Liver (tissue), 3 donors: ENCODE results near the gene ZXDC.

ENCODE experiments used
- EGR1 ChIP-seq, 2 donors: IDR thresholded peaks; 2 replicates each; pipeline ENCODE4 v1.6.1; 2016 to 2018; ENCODE audit warnings: antibody characterized with exemption in 2 of 2, low read depth in 2 of 2
- TF ChIP-seq, protein P1 (sequence below): fragments of 150-350 bp; IDR thresholded peaks from 2 replicates; pipeline ENCODE4 v1.5.1; 2017; ENCODE audit warnings: improper control_type of control experiment, low read depth, low read length; ENCODE audit not compliant: missing input control
- donor health status: healthy.
- donor health status: healthy.

DNA sequence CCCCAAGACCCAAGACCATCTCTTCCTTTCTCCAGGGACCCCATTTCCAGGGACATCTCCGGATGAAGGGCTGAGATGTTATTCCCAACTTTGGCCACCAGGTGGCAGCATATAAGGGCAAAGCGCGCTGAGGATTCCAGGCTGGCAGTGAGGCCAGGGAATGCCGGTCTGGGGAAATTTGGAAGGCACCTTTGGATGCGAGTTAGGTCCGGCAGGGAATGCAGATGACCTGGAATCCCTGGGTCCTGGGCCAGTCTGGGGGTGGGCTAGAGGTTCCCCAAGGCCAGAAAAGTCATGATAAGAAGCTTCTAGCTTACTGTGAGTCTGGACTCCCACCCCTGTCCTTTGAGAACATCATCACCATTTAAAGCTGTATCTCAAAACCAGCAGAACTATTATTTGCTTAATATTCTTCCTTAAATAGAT, 46.7 kb upstream of the ZXDC start:
- TF ChIP-seq, protein P1, sequence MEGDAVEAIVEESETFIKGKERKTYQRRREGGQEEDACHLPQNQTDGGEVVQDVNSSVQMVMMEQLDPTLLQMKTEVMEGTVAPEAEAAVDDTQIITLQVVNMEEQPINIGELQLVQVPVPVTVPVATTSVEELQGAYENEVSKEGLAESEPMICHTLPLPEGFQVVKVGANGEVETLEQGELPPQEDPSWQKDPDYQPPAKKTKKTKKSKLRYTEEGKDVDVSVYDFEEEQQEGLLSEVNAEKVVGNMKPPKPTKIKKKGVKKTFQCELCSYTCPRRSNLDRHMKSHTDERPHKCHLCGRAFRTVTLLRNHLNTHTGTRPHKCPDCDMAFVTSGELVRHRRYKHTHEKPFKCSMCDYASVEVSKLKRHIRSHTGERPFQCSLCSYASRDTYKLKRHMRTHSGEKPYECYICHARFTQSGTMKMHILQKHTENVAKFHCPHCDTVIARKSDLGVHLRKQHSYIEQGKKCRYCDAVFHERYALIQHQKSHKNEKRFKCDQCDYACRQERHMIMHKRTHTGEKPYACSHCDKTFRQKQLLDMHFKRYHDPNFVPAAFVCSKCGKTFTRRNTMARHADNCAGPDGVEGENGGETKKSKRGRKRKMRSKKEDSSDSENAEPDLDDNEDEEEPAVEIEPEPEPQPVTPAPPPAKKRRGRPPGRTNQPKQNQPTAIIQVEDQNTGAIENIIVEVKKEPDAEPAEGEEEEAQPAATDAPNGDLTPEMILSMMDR = peak; percentile 91
- TF ChIP-seq EGR1 (IDR thresholded peaks at IDR 0.05; ENCODE audit: low read depth in 2 of 2) = no peak
